ENCODE results near the gene POU3F1.

GRCh38 chr1:38092256-38092655 is 45.7 kb upstream of the POU3F1 start:
- no peak for TF ChIP-seq CTCF (IDR thresholded peaks at IDR 0.05)
- no peak for TF ChIP-seq POLR2A (IDR thresholded peaks at IDR 0.05)
- TF ChIP-seq EP300 (IDR thresholded peaks at IDR 0.05): no peak

Data from ovary (tissue), 3 donors.